OCI-LY7 (cell line): ENCODE results near the gene CAPZA2. TPM values are rescaled to one million over a fixed set of nuclear protein-coding genes. Genes with fewer than 3 reads are reported as not detected.
A peak's percentile ranks its signal among the peaks of the same experiment; 100 is the strongest.
"Not testable (repeated sequence)": the region's sequence is repeated elsewhere in the genome, so short reads cannot be mapped to it uniquely, and the experiment has no call there.

ENCODE experiments used
- BruUV-seq: library from RNA; stranded (reverse); fragments of 400-500 nt; replicated peaks from 2 replicates; lab custom pipeline; 2021; lab: Mats Ljungman, UMichigan
- CTCF ChIA-PET: fragments of 300-600 bp; sonication (Branson Sonifier 250); formaldehyde crosslinking; loops from one replicate; lab custom pipeline; 2022; ENCODE audit warnings: antibody characterized with exemption; ENCODE audit not compliant: unreplicated experiment; lab: Charles Lee
- POLR2A ChIA-PET: fragments of 300-600 bp; sonication (Branson Sonifier 250); formaldehyde crosslinking; loops from one replicate; lab custom pipeline; 2022; ENCODE audit warnings: antibody characterized with exemption; lab: Charles Lee
- DNase-seq: peaks from one replicate; pipeline ENCODE4 v3.0.0-alpha.2; 2015; ENCODE audit warnings: low spot score
- H2AFZ ChIP-seq: fragments of 200-600 bp; sonication (generic), shearing (Covaris generic); 2 replicates; pipeline ENCODE4 v1.6.1; 2014; ENCODE audit warnings: mild to moderate bottlenecking, antibody characterized with exemption, low read length, moderate library complexity
- H3K27ac ChIP-seq: fragments of 200-600 bp; sonication (generic); 2 replicates; pipeline ENCODE4 v1.5.1; 2014; ENCODE audit warnings: mixed run types, low read depth, mild to moderate bottlenecking, moderate library complexity, low read length, inconsistent platforms; ENCODE audit not compliant: poor library complexity, severe bottlenecking
- H3K36me3 ChIP-seq: fragments of 200-600 bp; sonication (generic); 2 replicates; pipeline ENCODE4 v1.6.1; 2014; ENCODE audit warnings: mild to moderate bottlenecking, antibody characterized with exemption, low read length, moderate library complexity, mixed read lengths; ENCODE audit not compliant: insufficient read depth
- H3K4me1 ChIP-seq: fragments of 200-600 bp; sonication (generic); 2 replicates; pipeline ENCODE4 v1.5.1; 2014; ENCODE audit warnings: mild to moderate bottlenecking, low read length; ENCODE audit not compliant: insufficient read depth, poor library complexity, severe bottlenecking
- H3K4me2 ChIP-seq: fragments of 200-600 bp; sonication (generic); 2 replicates; pipeline ENCODE4 v1.6.1; 2014; ENCODE audit warnings: mild to moderate bottlenecking, low read length
- H3K4me3 ChIP-seq: fragments of 200-600 bp; sonication (generic); 2 replicates; pipeline ENCODE4 v1.5.1; 2014; ENCODE audit warnings: mild to moderate bottlenecking, low read depth, low read length; ENCODE audit not compliant: poor library complexity, severe bottlenecking
- H3K79me2 ChIP-seq: fragments of 200-600 bp; sonication (generic); 2 replicates; pipeline ENCODE4 v1.6.1; 2016; ENCODE audit warnings: low read depth, mild to moderate bottlenecking, low read length, moderate library complexity, mixed read lengths; ENCODE audit not compliant: insufficient read depth
- H3K9me2 ChIP-seq: fragments of 200-600 bp; sonication (generic); 2 replicates; pipeline ENCODE4 v1.6.1; 2016; ENCODE audit warnings: mild to moderate bottlenecking, low read length, mixed read lengths; ENCODE audit not compliant: insufficient read depth
- H3K9me3 ChIP-seq: fragments of 200-600 bp; sonication (generic); 2 replicates; pipeline ENCODE4 v1.6.1; 2014; ENCODE audit warnings: mild to moderate bottlenecking, mixed run types, low read length, mixed read lengths
- H4K20me1 ChIP-seq: fragments of 200-600 bp; sonication (generic); 2 replicates; pipeline ENCODE4 v1.6.1; 2014; ENCODE audit warnings: mild to moderate bottlenecking, antibody characterized with exemption, low read length, moderate library complexity, mixed read lengths; ENCODE audit not compliant: insufficient read depth
- CTCF ChIP-seq: fragments of 200-600 bp; sonication (generic); conservative IDR thresholded peaks from 2 replicates; pipeline ENCODE4 v1.5.1; 2014; ENCODE audit warnings: mild to moderate bottlenecking, antibody characterized with exemption, low read length, moderate library complexity, mixed read lengths
- EZH2phosphoT487 ChIP-seq: fragments of 200-600 bp; sonication (generic); IDR thresholded peaks from 2 replicates; pipeline ENCODE4 v1.6.1; 2018; ENCODE audit warnings: low read depth, borderline replicate concordance, mild to moderate bottlenecking, mixed run types, antibody characterized with exemption, low read length, moderate library complexity, mixed read lengths
- intact Hi-C: fragments of 100-400 bp; cut with micrococcal nuclease; formaldehyde crosslinking; loops from one replicate; pipeline ENCODE4 v1.10.0; 2022; ENCODE audit not compliant: unreplicated experiment
- total RNA-seq, 2 experiments: library from RNA; depleted of rRNA in 1 of 2; stranded (reverse); fragments of >200 nt in 1 of 2; shearing (Covaris generic) in 1 of 2; gene quantifications; 2 replicates each; pipeline ENCODE4 v1.2.3, GENCODE V29; 2014 to 2022

Gene CAPZA2
- total RNA-seq, 2 experiments from 2014 or later: 53.3 to 103 TPM

GRCh38 chr7:116957874-116958273 is 95.5 kb downstream of the CAPZA2 start:
- ChIA-PET POLR2A (interaction anchor here (0.6 to 0.7 kb wide), 2 partner anchors 168 to 438 kb away, joined by 3 to 4 read pairs; no protein-coding TSS in a partner anchor), CTCF (no interaction called here)
- Histone ChIP-seq H4K20me1 (peaks cover 7% of the 10 kb centered on the region), H3K4me1 (peaks cover 21% of the 10 kb centered on the region), H3K4me3 (no peak overlapping the region), H3K4me2 (no peak overlapping the region), H3K9me3 (no peaks in the 10 kb centered on the region), H3K9me2 (no peaks in the 10 kb centered on the region), H3K79me2 (peaks cover 6% of the 10 kb centered on the region; the same call in 1 of the 2 replicates), H3K27ac (no peak overlapping the region), H2AFZ (no peak overlapping the region), H3K36me3 (no peaks in the 10 kb centered on the region)
- TF ChIP-seq CTCF (no peak), EZH2phosphoT487 (no peak)
- intact Hi-C loops: loop anchor here (10.0 kb wide), 1 partner anchor 803 kb away; no protein-coding TSS in a partner anchor
- peak; percentile 27 for DNase-seq
- BruUV-seq: no TSS peak

GRCh38 chr7:116961966-116962673 is 99.7 kb downstream of the CAPZA2 start:
- H3K4me1 ChIP-seq, intact Hi-C loops, H3K4me3 ChIP-seq, H3K9me3 ChIP-seq, H3K4me2 ChIP-seq, H3K27ac ChIP-seq, H3K79me2 ChIP-seq, CTCF ChIA-PET, BruUV-seq, H3K36me3 ChIP-seq, DNase-seq, H4K20me1 ChIP-seq, H2AFZ ChIP-seq, H3K9me2 ChIP-seq: not testable (repeated sequence)
- POLR2A ChIA-PET: interaction anchor here (0.8 kb wide), 2 partner anchors 8 to 9 kb away, joined by 3 to 5 read pairs; no protein-coding TSS in a partner anchor

- Histone ChIP-seq H3K9me3 (no peaks in the 10 kb centered on the region), H3K79me2 (no peaks in the 10 kb centered on the region), H3K4me1 (no peaks in the 10 kb centered on the region), H3K27ac (no peak overlapping the region), H3K36me3 (no peaks in the 10 kb centered on the region), H3K4me3 (no peak overlapping the region), H2AFZ (no peak overlapping the region), H3K4me2 (no peak overlapping the region), H3K9me2 (no peaks in the 10 kb centered on the region), H4K20me1 (peaks cover 4% of the 10 kb centered on the region; the same call in 1 of the 2 replicates)
- CTCF ChIA-PET: no interaction called here
- POLR2A ChIA-PET: no interaction called here
- TF ChIP-seq CTCF: no peak
- no peak for TF ChIP-seq EZH2phosphoT487
- BruUV-seq: no TSS peak
- DNase-seq: no peak
- intact Hi-C loops: no loop called here
Observed at GRCh38 chr7:116963234-116963633, 100.8 kb downstream of the CAPZA2 start.
